ENCODE data around the gene IP6K3. TPM values are rescaled to one million over a fixed set of nuclear protein-coding genes. Genes with fewer than 3 reads are reported as not detected.

IP6K3 gene
- total RNA-seq, 4 donors from 2014 or later: 0.34 to 2.3 (median 1.1) TPM; not detected in 1

GRCh38 chr6:33721508-33721907 lies 25.2 kb downstream of the IP6K3 start:
- no peak for TF ChIP-seq CTCF (IDR thresholded peaks at IDR 0.05; ENCODE audit: low read depth)

- TF ChIP-seq CTCF (IDR thresholded peaks at IDR 0.05; ENCODE audit: low read depth): no peak
These were observed 25.7 kb downstream of the IP6K3 start for GRCh38 chr6:33720998-33721397.

- no peak for TF ChIP-seq CTCF (IDR thresholded peaks at IDR 0.05; ENCODE audit: low read depth)
These were observed 27.2 kb downstream of the IP6K3 start for GRCh38 chr6:33719326-33719987.

GRCh38 chr6:33718713-33719112 lies 28.0 kb downstream of the IP6K3 start:
- no peak for TF ChIP-seq CTCF (IDR thresholded peaks at IDR 0.05; ENCODE audit: low read depth)

- TF ChIP-seq CTCF (IDR thresholded peaks at IDR 0.05; ENCODE audit: low read depth): no peak
These were observed 28.7 kb downstream of the IP6K3 start for GRCh38 chr6:33717934-33718455.

GRCh38 chr6:33716890-33717632 lies 29.6 kb downstream of the IP6K3 start:
- no peak for TF ChIP-seq CTCF (IDR thresholded peaks at IDR 0.05; ENCODE audit: low read depth)

GRCh38 chr6:33716379-33716778 lies 30.3 kb downstream of the IP6K3 start:
- no peak for TF ChIP-seq CTCF (IDR thresholded peaks at IDR 0.05; ENCODE audit: low read depth)
